Gastrocnemius medialis (tissue), 4 donors: ENCODE measurements around the gene LEFTY2.

Experiments used
- CTCF ChIP-seq, 5 experiments: fragments of 450-650 bp in 3 of 5; fragments of 200-600 bp in 2 of 5; sonication (generic) in 2 of 5; IDR thresholded peaks in 4 of 5; conservative IDR thresholded peaks in 1 of 5; 1 replicate in 4 of 5; 2 replicates in 1 of 5; pipeline ENCODE4 v1.5.1; 2016 to 2019; ENCODE audit warnings: antibody characterized with exemption in 5 of 5, mild to moderate bottlenecking in 3 of 5, moderate library complexity in 3 of 5
- POLR2A ChIP-seq, 2 donors: fragments of 450-650 bp; IDR thresholded peaks; one replicate each; pipeline ENCODE4 v1.6.1; 2017; ENCODE audit warnings: antibody characterized with exemption in 2 of 2, mild to moderate bottlenecking in 2 of 2, moderate library complexity in 2 of 2

GRCh38 chr1:225892307-225892706 lies 48.7 kb downstream of the LEFTY2 start:
- TF ChIP-seq CTCF (IDR thresholded peaks at IDR 0.05 in 4 of 5, conservative IDR thresholded peaks at IDR 0.05 in 1 of 5), result no peak
- TF ChIP-seq POLR2A (IDR thresholded peaks at IDR 0.05), result no peak
